CD4-positive, alpha-beta T cell (primary cell): ENCODE results near the gene SLC37A2. TPM values are rescaled to one million over a fixed set of nuclear protein-coding genes. Genes with fewer than 3 reads are reported as not detected.

Source experiments
- ATAC-seq: fragments of 200-7000 bp; cut with Tn5 transposase; one replicate; pipeline ENCODE4 v1.10.0; 2022; ENCODE audit warnings: mild to moderate bottlenecking; ENCODE audit not compliant: poor library complexity
- CTCF ChIA-PET: fragments of 350-600 bp; sonication (Branson Sonifier 250); formaldehyde crosslinking; loops from one replicate; lab custom pipeline; 2021; ENCODE audit warnings: antibody characterized with exemption, inconsistent platforms; lab: Charles Lee
- POLR2A ChIA-PET: fragments of 350-600 bp; sonication (Branson Sonifier 250); formaldehyde crosslinking; loops from one replicate; lab custom pipeline; 2021; ENCODE audit warnings: antibody characterized with exemption, inconsistent platforms; lab: Charles Lee
- DNase-seq, 14 experiments: peaks; one replicate each; pipeline ENCODE4 v3.0.0-alpha.2; 2013 to 2020; ENCODE audit warnings: mixed read lengths in 2 of 14
- H3K27ac ChIP-seq, 2 donors: one replicate each; pipeline versions ENCODE4 v1.5.1 to v1.7.0; 2013; ENCODE audit warnings: low read length in 2 of 2, low read depth in 1 of 2, mild to moderate bottlenecking in 1 of 2
- H3K27me3 ChIP-seq, 2 experiments: 1 replicate in 1 of 2; 2 replicates in 1 of 2; pipeline versions ENCODE4 v1.6.1 to v1.7.0; 2013; ENCODE audit warnings: low read length in 2 of 2, control low read depth in 1 of 2, mild to moderate bottlenecking in 1 of 2, moderate library complexity in 1 of 2; ENCODE audit not compliant: insufficient read depth in 2 of 2, control insufficient read depth in 1 of 2
- H3K36me3 ChIP-seq: one replicate; pipeline ENCODE4 v1.6.1; 2013; ENCODE audit warnings: low read length, control low read depth; ENCODE audit not compliant: insufficient read depth
- H3K4me1 ChIP-seq: one replicate; pipeline ENCODE4 v1.6.1; 2013; ENCODE audit warnings: low read length, control low read depth; ENCODE audit not compliant: insufficient read depth
- H3K4me3 ChIP-seq: one replicate; pipeline ENCODE4 v1.5.1; 2013; ENCODE audit warnings: mild to moderate bottlenecking, low read length, moderate library complexity
- H3K9me3 ChIP-seq, 2 experiments: 1 replicate in 1 of 2; 2 replicates in 1 of 2; pipeline versions ENCODE4 v1.6.1 to v1.7.0; 2013; ENCODE audit warnings: low read length in 2 of 2, mild to moderate bottlenecking in 2 of 2, control low read depth in 1 of 2, moderate library complexity in 1 of 2; ENCODE audit not compliant: control insufficient read depth in 1 of 2, insufficient read depth in 1 of 2
- H3K27ac Mint-ChIP-seq: one replicate; pipeline ENCODE4 v1.8.0; 2020; ENCODE audit warnings: mixed read lengths
- H3K27me3 Mint-ChIP-seq: one replicate; pipeline ENCODE4 v1.8.0; 2021; ENCODE audit warnings: mixed read lengths
- H3K36me3 Mint-ChIP-seq: one replicate; pipeline ENCODE4 v1.8.0; 2021; ENCODE audit warnings: low read depth, mixed read lengths
- H3K4me1 Mint-ChIP-seq: one replicate; pipeline ENCODE4 v1.8.0; 2021; ENCODE audit warnings: low read depth, mixed read lengths
- H3K4me3 Mint-ChIP-seq: one replicate; pipeline ENCODE4 v1.8.0; 2020; ENCODE audit warnings: mild to moderate bottlenecking, mixed read lengths
- H3K9me3 Mint-ChIP-seq: one replicate; pipeline ENCODE4 v1.8.0; 2020; ENCODE audit warnings: mixed read lengths
- intact Hi-C, 2 experiments: fragments of 100-400 bp; cut with DNase I in 1 of 2; cut with micrococcal nuclease in 1 of 2; formaldehyde crosslinking; loops; one replicate each; pipeline versions ENCODE4 v1.15.1 to v1.9.0; 2023 to 2025; cut with DNase I, micrococcal nuclease
- total RNA-seq, 174 experiments: library from RNA in 2 of 174; stranded (reverse) in 2 of 174; gene quantifications; one replicate each; pipeline ENCODE4 v1.2.3 and lab custom pipeline; 2021 to 2026
- TF ChIP-seq, protein P1 (sequence below): fragments of 200-600 bp; IDR thresholded peaks from one replicate; pipeline ENCODE4 v1.8.0; 2022; ENCODE audit warnings: antibody characterized with exemption, mild to moderate bottlenecking

The SLC37A2 gene
- total RNA-seq, 2 experiments from 2014 or later: 0.25 to 0.34 TPM

DNA sequence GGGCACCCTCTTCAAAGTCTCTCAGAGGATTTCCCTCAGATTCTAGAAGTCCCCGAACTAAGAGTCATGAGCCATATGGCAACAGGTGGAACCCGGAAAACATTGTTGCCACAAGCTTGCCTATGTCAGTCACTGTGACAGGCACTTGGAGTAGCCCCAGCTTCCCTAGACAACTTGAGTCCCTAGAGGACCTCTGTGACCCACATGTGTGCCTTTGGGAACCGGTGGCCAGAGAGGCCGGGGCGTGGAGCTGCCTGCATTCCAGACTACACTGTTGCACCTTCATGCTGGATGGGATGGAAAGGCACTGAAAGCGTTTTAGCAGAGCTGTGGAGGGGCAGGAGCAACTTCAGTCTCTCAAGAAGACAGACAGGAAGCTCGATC is 12.1 kb downstream of the SLC37A2 start:
- intact Hi-C loops: no loop called here
- Mint-ChIP-seq H3K9me3 (no peaks in the 10 kb centered on the region), H3K27ac (no peak overlapping the region), H3K4me1 (peaks cover 4% of the 10 kb centered on the region), H3K4me3 (no peak overlapping the region), H3K27me3 (peaks cover 42% of the 10 kb centered on the region), H3K36me3 (no peaks in the 10 kb centered on the region)
- Histone ChIP-seq H3K9me3 (no peaks in the 10 kb centered on the region), H3K4me3 (no peak overlapping the region), H3K27ac (no peak overlapping the region), H3K27me3 (peaks cover 0 to 2% of the 10 kb centered on the region in 2 experiments), H3K4me1 (peaks cover 10% of the 10 kb centered on the region), H3K36me3 (no peaks in the 10 kb centered on the region)
- ChIA-PET CTCF (no interaction called here), POLR2A (no interaction called here)
- ATAC-seq (no peak), DNase-seq (no peak)
- TF ChIP-seq, protein P1, sequence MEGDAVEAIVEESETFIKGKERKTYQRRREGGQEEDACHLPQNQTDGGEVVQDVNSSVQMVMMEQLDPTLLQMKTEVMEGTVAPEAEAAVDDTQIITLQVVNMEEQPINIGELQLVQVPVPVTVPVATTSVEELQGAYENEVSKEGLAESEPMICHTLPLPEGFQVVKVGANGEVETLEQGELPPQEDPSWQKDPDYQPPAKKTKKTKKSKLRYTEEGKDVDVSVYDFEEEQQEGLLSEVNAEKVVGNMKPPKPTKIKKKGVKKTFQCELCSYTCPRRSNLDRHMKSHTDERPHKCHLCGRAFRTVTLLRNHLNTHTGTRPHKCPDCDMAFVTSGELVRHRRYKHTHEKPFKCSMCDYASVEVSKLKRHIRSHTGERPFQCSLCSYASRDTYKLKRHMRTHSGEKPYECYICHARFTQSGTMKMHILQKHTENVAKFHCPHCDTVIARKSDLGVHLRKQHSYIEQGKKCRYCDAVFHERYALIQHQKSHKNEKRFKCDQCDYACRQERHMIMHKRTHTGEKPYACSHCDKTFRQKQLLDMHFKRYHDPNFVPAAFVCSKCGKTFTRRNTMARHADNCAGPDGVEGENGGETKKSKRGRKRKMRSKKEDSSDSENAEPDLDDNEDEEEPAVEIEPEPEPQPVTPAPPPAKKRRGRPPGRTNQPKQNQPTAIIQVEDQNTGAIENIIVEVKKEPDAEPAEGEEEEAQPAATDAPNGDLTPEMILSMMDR: no peak

- ChIA-PET POLR2A (no interaction called here), CTCF (no interaction called here)
- peaks cover 6% of the 10 kb centered on the region for H3K4me1 ChIP-seq
- no peaks in the 10 kb centered on the region for H3K9me3 Mint-ChIP-seq
- H3K4me3 Mint-ChIP-seq: no peak overlapping the region
- peaks cover 4% of the 10 kb centered on the region for H3K4me1 Mint-ChIP-seq
- no peaks in the 10 kb centered on the region for H3K9me3 ChIP-seq
- TF ChIP-seq, protein P1: no peak
- intact Hi-C loops: no loop called here
- no peak overlapping the region for H3K4me3 ChIP-seq
- H3K27me3 Mint-ChIP-seq: peaks cover 37% of the 10 kb centered on the region
- H3K27ac Mint-ChIP-seq: no peak overlapping the region
- H3K27ac ChIP-seq: no peak overlapping the region
- no peaks in the 10 kb centered on the region for H3K36me3 Mint-ChIP-seq
- DNase-seq (no peak), ATAC-seq (no peak)
- H3K36me3 ChIP-seq: no peaks in the 10 kb centered on the region
- H3K27me3 ChIP-seq: peaks cover 0 to 2% of the 10 kb centered on the region in 2 experiments
Measured at GRCh38 chr11:125075900-125076317, 12.8 kb downstream of the SLC37A2 start.

- no peaks in the 10 kb centered on the region for H3K36me3 Mint-ChIP-seq
- peaks cover 32% of the 10 kb centered on the region for H3K27me3 Mint-ChIP-seq
- ATAC-seq (no peak), DNase-seq (no peak)
- ChIA-PET POLR2A (no interaction called here), CTCF (no interaction called here)
- no peaks in the 10 kb centered on the region for H3K4me1 Mint-ChIP-seq
- TF ChIP-seq, protein P1: no peak
- Histone ChIP-seq H3K27me3 (peaks cover 0 to 2% of the 10 kb centered on the region in 2 experiments), H3K4me3 (no peak overlapping the region), H3K4me1 (peaks cover under 1% of the 10 kb centered on the region), H3K9me3 (no peaks in the 10 kb centered on the region), H3K27ac (no peak overlapping the region), H3K36me3 (no peaks in the 10 kb centered on the region)
- H3K27ac Mint-ChIP-seq: no peak overlapping the region
- intact Hi-C loops: no loop called here
- no peaks in the 10 kb centered on the region for H3K9me3 Mint-ChIP-seq
- H3K4me3 Mint-ChIP-seq: no peak overlapping the region
Measured at GRCh38 chr11:125076378-125076945, 13.4 kb downstream of the SLC37A2 start.
